IMR-90 (cell line): ENCODE data around the gene VIPR2. TPM values are rescaled to one million over a fixed set of nuclear protein-coding genes. Genes with fewer than 3 reads are reported as not detected.

Experiments used
- ATAC-seq: fragments of 200-7000 bp; cut with Tn5 transposase; 2 replicates; pipeline ENCODE4 v1.9.1; 2020; ENCODE audit warnings: low read depth, mild to moderate bottlenecking, moderate library complexity
- BruUV-seq: library from RNA; stranded (reverse); fragments of 400-500 nt; replicated peaks from 2 replicates; lab custom pipeline; 2021; lab: Mats Ljungman, UMichigan
- CTCF ChIA-PET: fragments of 300-600 bp; formaldehyde crosslinking; extraction: SDS; loops from one replicate; lab custom pipeline; 2021; ENCODE audit warnings: antibody characterized with exemption; lab: Yijun Ruan, JAX
- POLR2A ChIA-PET: fragments of 300-600 bp; sonication (Branson Sonifier 250); formaldehyde crosslinking; loops from one replicate; lab custom pipeline; 2022; ENCODE audit warnings: antibody characterized with exemption; ENCODE audit not compliant: unreplicated experiment; lab: Charles Lee
- DNase-seq: peaks from one replicate; pipeline ENCODE4 v3.0.0; 2013
- H2AFZ ChIP-seq: replicated peaks from 2 replicates; pipeline ENCODE3; 2013; ENCODE audit warnings: low read length, mild to moderate bottlenecking; ENCODE audit not compliant: poor library complexity
- H2AK5ac ChIP-seq: 2 replicates; pipeline ENCODE4 v1.6.1; 2013; ENCODE audit warnings: low read depth, low read length, inconsistent platforms
- H2AK9ac ChIP-seq: replicated peaks from 2 replicates; pipeline ENCODE3; 2013; ENCODE audit warnings: mild to moderate bottlenecking, low read depth, low read length, moderate library complexity; ENCODE audit not compliant: poor library complexity
- H2BK120ac ChIP-seq: 2 replicates; pipeline ENCODE4 v1.6.1; 2013; ENCODE audit warnings: low read depth, low read length, inconsistent platforms
- H2BK15ac ChIP-seq: 3 replicates; pipeline ENCODE4 v1.6.1; 2013; ENCODE audit warnings: low read depth, low read length, inconsistent platforms
- H2BK20ac ChIP-seq: 2 replicates; pipeline ENCODE4 v1.6.1; 2013; ENCODE audit warnings: low read depth, mild to moderate bottlenecking, inconsistent platforms, low read length, moderate library complexity
- H2BK5ac ChIP-seq: 2 replicates; pipeline ENCODE4 v1.6.1; 2013; ENCODE audit warnings: mild to moderate bottlenecking, low read depth, low read length, inconsistent platforms; ENCODE audit not compliant: poor library complexity, severe bottlenecking
- H3K14ac ChIP-seq: replicated peaks from 2 replicates; pipeline ENCODE4 v1.6.1; 2013; ENCODE audit warnings: low read depth, low read length, inconsistent platforms
- H3K18ac ChIP-seq: 2 replicates; pipeline ENCODE4 v1.6.1; 2013; ENCODE audit warnings: low read depth, low read length, control low read depth
- H3K23ac ChIP-seq: 2 replicates; pipeline ENCODE4 v1.6.1; 2013; ENCODE audit warnings: low read depth, low read length, inconsistent platforms
- H3K27ac ChIP-seq: 2 replicates; pipeline ENCODE4 v1.5.1; 2013; ENCODE audit warnings: mild to moderate bottlenecking, control low read depth, low read length; ENCODE audit not compliant: insufficient read depth
- H3K27me3 ChIP-seq: 2 replicates; pipeline ENCODE4 v1.6.1; 2013; ENCODE audit warnings: low read length; ENCODE audit not compliant: control insufficient read depth, insufficient read depth
- H3K36me3 ChIP-seq: 2 replicates; pipeline ENCODE4 v1.6.1; 2013; ENCODE audit warnings: low read length, mixed read lengths; ENCODE audit not compliant: control insufficient read depth, insufficient read depth
- H3K4ac ChIP-seq: 2 replicates; pipeline ENCODE4 v1.6.1; 2013; ENCODE audit warnings: low read depth, low read length, inconsistent platforms
- H3K4me1 ChIP-seq: 2 replicates; pipeline ENCODE4 v1.6.1; 2013; ENCODE audit warnings: low read length, mixed read lengths; ENCODE audit not compliant: control insufficient read depth, insufficient read depth
- H3K4me2 ChIP-seq: 2 replicates; pipeline ENCODE4 v1.6.1; 2013; ENCODE audit warnings: low read depth, mild to moderate bottlenecking, control low read depth, low read length, moderate library complexity
- H3K4me3 ChIP-seq: 2 replicates; pipeline ENCODE4 v1.5.1; 2013; ENCODE audit warnings: low read depth, mild to moderate bottlenecking, control low read depth, low read length, moderate library complexity; ENCODE audit not compliant: insufficient read depth
- H3K56ac ChIP-seq: 2 replicates; pipeline ENCODE4 v1.6.1; 2013; ENCODE audit warnings: low read length, inconsistent platforms; ENCODE audit not compliant: insufficient read depth; ENCODE audit errors: extremely low read depth
- H3K79me1 ChIP-seq, 2 experiments: 2 replicates each; pipeline ENCODE4 v1.6.1; 2013; ENCODE audit warnings: low read length in 2 of 2, inconsistent platforms in 1 of 2, low read depth in 1 of 2
- H3K9ac ChIP-seq: 2 replicates; pipeline ENCODE4 v1.6.1; 2013; ENCODE audit warnings: low read depth, low read length, control low read depth
- H3K9me1 ChIP-seq: 2 replicates; pipeline ENCODE4 v1.6.1; 2013; ENCODE audit warnings: low read length, inconsistent platforms; ENCODE audit not compliant: insufficient read depth
- H3K9me3 ChIP-seq: 2 replicates; pipeline ENCODE4 v1.6.1; 2013; ENCODE audit warnings: low read length; ENCODE audit not compliant: control insufficient read depth, insufficient read depth
- H4K20me1 ChIP-seq: 2 replicates; pipeline ENCODE4 v1.6.1; 2013; ENCODE audit warnings: low read length, inconsistent platforms; ENCODE audit not compliant: insufficient read depth
- H4K5ac ChIP-seq: 2 replicates; pipeline ENCODE4 v1.6.1; 2013; ENCODE audit warnings: mild to moderate bottlenecking, low read depth, low read length, control low read depth
- H4K8ac ChIP-seq, 2 experiments: 2 replicates each; pipeline ENCODE4 v1.6.1; 2013; ENCODE audit warnings: low read depth in 2 of 2, low read length in 2 of 2, control low read depth in 1 of 2, inconsistent platforms in 1 of 2
- H4K91ac ChIP-seq: 2 replicates; pipeline ENCODE4 v1.6.1; 2013; ENCODE audit warnings: low read depth, low read length, inconsistent platforms; ENCODE audit not compliant: insufficient read depth
- BHLHE40 ChIP-seq: fragments of 150-350 bp; IDR thresholded peaks from 2 replicates; pipeline ENCODE4 v1.6.1; 2016; ENCODE audit warnings: mild to moderate bottlenecking, low read depth, low read length
- CHD1 ChIP-seq: IDR thresholded peaks from 2 replicates; pipeline ENCODE4 v1.6.1; 2012; ENCODE audit warnings: low read depth, low read length, improper control_type of control experiment
- MAZ ChIP-seq: IDR thresholded peaks from 2 replicates; pipeline ENCODE4 v1.6.1; 2012; ENCODE audit warnings: low read depth, mild to moderate bottlenecking, low read length, improper control_type of control experiment, moderate library complexity, borderline replicate concordance
- WGBS, 2 experiments: methylation state at CpG; one replicate each; pipeline versions ENCODE4 v1.1.5 to v1.1.7; 2013; ENCODE audit warnings: missing lambda C conversion rate in 2 of 2; ENCODE audit not compliant: insufficient read length in 1 of 2; ENCODE audit errors: extremely low coverage in 2 of 2; 5-methylcytosine and 5-hydroxymethylcytosine counted together
- dilution Hi-C: fragments of 300-500 bp; cut with HindIII; formaldehyde crosslinking; loops from one replicate; pipeline ENCODE4 v1.14.3; 2018; ENCODE audit warnings: low sequenced_read_pairs; ENCODE audit not compliant: unreplicated experiment
- in situ Hi-C: fragments of 300-500 bp; cut with MboI; formaldehyde crosslinking; loops from 3 replicates; pipeline ENCODE4 v1.14.3; 2019; ENCODE audit warnings: low sequenced_read_pairs, inconsistent platforms, mixed read lengths
- intact Hi-C: fragments of 100-400 bp; cut with micrococcal nuclease; formaldehyde crosslinking; loops from 2 replicates; pipeline ENCODE4 v1.10.0; 2022
- polyA plus RNA-seq, 3 experiments: library from polyadenylated mRNA; depleted of rRNA; stranded (reverse); fragments of >200 nt; gene quantifications; 2 replicates each; pipeline ENCODE4 v1.2.3, GENCODE V29; 2012; ENCODE audit warnings: low replicate concordance in 1 of 3
- total RNA-seq: library from RNA; depleted of rRNA; stranded (reverse); fragments of >200 nt; gene quantifications from 2 replicates; pipeline ENCODE4 v1.2.3, GENCODE V29; 2012

Gene VIPR2
- total and polyA plus RNA-seq, 2 of the 4 experiments (the other 2 are of a cell fraction), result not detected

DNA sequence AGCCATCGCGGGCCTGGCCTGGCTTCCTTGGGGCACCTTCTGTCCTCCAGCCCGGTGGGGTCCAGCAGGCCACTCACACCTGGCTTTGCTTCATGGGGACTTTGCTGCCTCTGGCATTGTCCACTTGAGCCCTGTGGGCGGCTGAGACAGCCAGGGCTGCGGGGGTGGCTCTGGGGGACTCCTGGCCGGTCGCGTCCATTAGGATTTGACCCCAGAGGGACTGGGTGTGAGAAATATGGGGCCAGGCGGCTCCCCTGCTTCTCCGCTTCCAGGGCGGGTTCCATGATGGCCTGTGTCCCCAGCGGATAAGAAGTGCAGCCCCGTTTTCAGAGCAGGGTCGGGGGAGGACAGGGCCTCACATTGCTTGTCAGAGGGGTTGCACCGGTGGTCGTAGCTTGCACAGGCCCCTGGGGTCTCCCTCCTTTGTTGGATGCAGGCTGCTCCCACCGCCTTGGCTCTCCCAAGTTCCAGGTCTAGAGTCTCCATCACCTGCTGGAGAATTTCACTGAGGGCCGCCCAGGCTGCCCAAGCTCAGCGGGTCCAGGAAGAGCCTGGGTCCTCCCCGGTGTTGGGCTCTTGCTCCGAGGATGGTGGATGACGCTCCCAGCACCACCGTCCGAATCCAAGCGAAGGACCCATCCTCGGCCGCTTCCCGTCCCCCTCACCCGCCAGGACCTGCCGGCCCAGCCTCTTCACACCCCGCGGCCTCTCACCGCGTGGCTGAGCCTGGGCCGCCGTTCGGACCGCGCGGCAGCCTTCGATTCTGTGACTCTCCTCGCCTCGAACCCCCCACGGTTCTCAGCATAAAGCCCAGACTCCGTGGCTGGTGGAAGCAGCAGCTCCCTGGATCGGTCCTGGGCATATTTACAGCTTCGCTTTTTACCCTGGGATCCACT lies 148.2 kb downstream of the VIPR2 start (continued):
- TF ChIP-seq MAZ, result no peak

DNA sequence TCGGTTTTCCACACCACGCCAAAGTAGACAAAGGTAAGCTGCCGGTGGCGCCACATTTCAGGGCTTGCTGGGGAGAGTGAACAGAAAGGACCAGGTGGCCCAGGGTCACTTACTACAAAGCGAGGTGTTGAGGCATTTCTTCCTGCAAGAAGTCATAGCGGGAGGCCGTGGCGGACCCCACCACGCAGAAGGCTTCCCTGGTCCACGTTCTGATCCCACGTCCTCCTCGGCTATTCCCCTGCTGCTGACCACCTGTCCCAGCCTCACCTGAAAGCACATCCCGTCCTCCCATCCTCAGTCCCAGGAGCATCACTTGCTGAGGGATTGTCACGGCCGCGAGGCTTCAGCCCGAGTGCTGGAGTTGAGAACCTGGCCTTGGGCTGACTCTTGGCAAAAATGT lies 149.2 kb downstream of the VIPR2 start:
- H2BK5ac ChIP-seq, result no peak overlapping the region
- no peak overlapping the region for H4K91ac ChIP-seq
- intact Hi-C loops (no loop called here), dilution Hi-C loops (no loop called here), in situ Hi-C loops (no loop called here)
- H3K4ac ChIP-seq, result no peak overlapping the region
- no peak overlapping the region for H3K23ac ChIP-seq
- H3K9me1 ChIP-seq, result no peaks in the 10 kb centered on the region
- peaks cover 6% of the 10 kb centered on the region for H3K9me3 ChIP-seq
- no peak overlapping the region for H2AFZ ChIP-seq
- no peak overlapping the region for H4K8ac ChIP-seq
- DNase-seq (no peak), ATAC-seq (no peak)
- H3K4me3 ChIP-seq, result no peak overlapping the region
- no peak overlapping the region for H3K18ac ChIP-seq
- H3K14ac ChIP-seq, result no peak overlapping the region
- CTCF ChIA-PET, result interaction anchor here (0.6 kb wide), 1 partner anchor 18 kb away, joined by 3 read pairs; no protein-coding TSS in a partner anchor
- no TSS peak for BruUV-seq
- H3K27ac ChIP-seq, result no peak overlapping the region
- H3K4me2 ChIP-seq, result no peak overlapping the region
- H3K27me3 ChIP-seq, result peaks cover 7% of the 10 kb centered on the region; the same call in 1 of the 2 replicates
- no peaks in the 10 kb centered on the region for H3K4me1 ChIP-seq
- POLR2A ChIA-PET, result no interaction called here
- H3K36me3 ChIP-seq, result no peaks in the 10 kb centered on the region
- 85% methylated on average over 15 of the region's 17 CpGs; no CpG with 5 or more reads in 1 of the 2 experiments for WGBS, 2 experiments
- H4K20me1 ChIP-seq, result no peaks in the 10 kb centered on the region
- TF ChIP-seq BHLHE40, result no peak
- no peak for TF ChIP-seq CHD1
- no peaks in the 10 kb centered on the region for H3K79me1 ChIP-seq
- no peak overlapping the region for H2AK5ac ChIP-seq
- H2AK9ac ChIP-seq, result no peak overlapping the region
- no peak overlapping the region for H2BK20ac ChIP-seq
- H4K5ac ChIP-seq, result no peak overlapping the region
- H2BK120ac ChIP-seq, result no peak overlapping the region
- no peak overlapping the region for H3K56ac ChIP-seq
- H3K9ac ChIP-seq, result no peak overlapping the region
- no peak overlapping the region for H2BK15ac ChIP-seq
